Trophoblast cell (in vitro differentiated cells and primary cell): ENCODE measurements around the gene MPI.

Experiments used
- DNase-seq, 2 donors: peaks; one replicate each; pipeline ENCODE4 v3.0.0-alpha.2; 2016
- H2AFZ ChIP-seq: 2 replicates; pipeline ENCODE4 v1.6.1; 2013; ENCODE audit warnings: low read length, moderate library complexity, mild to moderate bottlenecking; ENCODE audit not compliant: insufficient read depth, poor library complexity
- H2AK5ac ChIP-seq: 2 replicates; pipeline ENCODE4 v1.6.1; 2013; ENCODE audit warnings: mild to moderate bottlenecking, low read length
- H2BK120ac ChIP-seq: 2 replicates; pipeline ENCODE4 v1.6.1; 2013; ENCODE audit warnings: low read length, mild to moderate bottlenecking, moderate library complexity; ENCODE audit not compliant: insufficient read depth, poor library complexity
- H2BK12ac ChIP-seq: 2 replicates; pipeline ENCODE4 v1.6.1; 2013; ENCODE audit warnings: mild to moderate bottlenecking, low read length, moderate library complexity
- H2BK5ac ChIP-seq: 2 replicates; pipeline ENCODE4 v1.6.1; 2013; ENCODE audit warnings: low read length, low read depth, moderate library complexity, mild to moderate bottlenecking; ENCODE audit not compliant: poor library complexity
- H3K14ac ChIP-seq: 2 replicates; pipeline ENCODE4 v1.6.1; 2013; ENCODE audit warnings: mild to moderate bottlenecking, low read length
- H3K18ac ChIP-seq: 2 replicates; pipeline ENCODE4 v1.6.1; 2013; ENCODE audit warnings: mild to moderate bottlenecking, low read length
- H3K23ac ChIP-seq: 2 replicates; pipeline ENCODE4 v1.6.1; 2013; ENCODE audit warnings: low read length
- H3K27ac ChIP-seq: 2 replicates; pipeline ENCODE4 v1.5.1; 2013; ENCODE audit warnings: low read depth, mild to moderate bottlenecking, inconsistent platforms, low read length, moderate library complexity
- H3K27me3 ChIP-seq: 2 replicates; pipeline ENCODE4 v1.6.1; 2013; ENCODE audit warnings: inconsistent platforms, mild to moderate bottlenecking, low read length, moderate library complexity; ENCODE audit not compliant: insufficient read depth
- H3K36me3 ChIP-seq, 2 experiments: 1 replicate in 1 of 2; 2 replicates in 1 of 2; pipeline ENCODE4 v1.6.1; 2013; ENCODE audit warnings: low read length in 2 of 2, mild to moderate bottlenecking in 2 of 2, moderate library complexity in 1 of 2; ENCODE audit not compliant: insufficient read depth in 2 of 2, control insufficient read depth in 1 of 2
- H3K4ac ChIP-seq: 2 replicates; pipeline ENCODE4 v1.6.1; 2013; ENCODE audit warnings: low read depth, mild to moderate bottlenecking, low read length, moderate library complexity
- H3K4me1 ChIP-seq, 2 experiments: 1 replicate in 1 of 2; 2 replicates in 1 of 2; pipeline ENCODE4 v1.6.1; 2013; ENCODE audit warnings: low read length in 2 of 2, mild to moderate bottlenecking in 2 of 2, moderate library complexity in 1 of 2; ENCODE audit not compliant: insufficient read depth in 2 of 2, control insufficient read depth in 1 of 2
- H3K4me2 ChIP-seq: 2 replicates; pipeline ENCODE4 v1.6.1; 2013; ENCODE audit warnings: inconsistent platforms, mild to moderate bottlenecking, low read length, moderate library complexity
- H3K4me3 ChIP-seq: 2 replicates; pipeline ENCODE4 v1.5.1; 2013; ENCODE audit warnings: mild to moderate bottlenecking, low read depth, low read length, inconsistent platforms
- H3K79me1 ChIP-seq: one replicate; pipeline ENCODE4 v1.6.1; 2013; ENCODE audit warnings: low read length
- H3K79me2 ChIP-seq: 2 replicates; pipeline ENCODE4 v1.6.1; 2013; ENCODE audit warnings: low read length, mild to moderate bottlenecking; ENCODE audit not compliant: control insufficient read depth, insufficient read depth, poor library complexity
- H3K9ac ChIP-seq: 2 replicates; pipeline ENCODE4 v1.6.1; 2013; ENCODE audit warnings: mild to moderate bottlenecking, low read length
- H3K9me3 ChIP-seq: 2 replicates; pipeline ENCODE4 v1.6.1; 2013; ENCODE audit warnings: low read depth, mild to moderate bottlenecking, control low read depth, inconsistent platforms, low read length; ENCODE audit not compliant: insufficient read depth
- H4K12ac ChIP-seq: 2 replicates; pipeline ENCODE4 v1.6.1; 2013; ENCODE audit warnings: low read depth, mild to moderate bottlenecking, low read length, moderate library complexity
- H4K8ac ChIP-seq: 2 replicates; pipeline ENCODE4 v1.6.1; 2013; ENCODE audit warnings: low read depth, mild to moderate bottlenecking, low read length, moderate library complexity
- H4K91ac ChIP-seq: one replicate; pipeline ENCODE4 v1.6.1; 2013; ENCODE audit warnings: low read depth, mild to moderate bottlenecking, low read length, moderate library complexity
- WGBS: extraction: QIAGEN DNeasy Blood & Tissue Kit; methylation state at CpG from one replicate; pipeline ENCODE4 v1.1.7; 2013; ENCODE audit warnings: missing lambda C conversion rate; ENCODE audit not compliant: insufficient read length, insufficient coverage; ENCODE audit errors: extremely low coverage; 5-methylcytosine and 5-hydroxymethylcytosine counted together

MPI gene

GRCh38 chr15:74857082-74857655 lies 32.7 kb upstream of the MPI start:
- Histone ChIP-seq H4K8ac (no peak overlapping the region), H3K27ac (no peak overlapping the region), H2BK12ac (no peak overlapping the region), H2AK5ac (no peak overlapping the region), H3K27me3 (no peaks in the 10 kb centered on the region), H3K4me2 (no peak overlapping the region), H3K9me3 (no peaks in the 10 kb centered on the region), H3K36me3 (peaks cover 20 to 22% of the 10 kb centered on the region in 2 experiments), H3K4me1 (peaks cover 14 to 15% of the 10 kb centered on the region in 2 experiments), H2BK120ac (no peak overlapping the region), H4K12ac (no peak overlapping the region), H3K9ac (no peak overlapping the region), H3K18ac (no peak overlapping the region), H3K4me3 (no peak overlapping the region), H3K23ac (no peak overlapping the region), H3K79me1 (no peaks in the 10 kb centered on the region), H2BK5ac (no peak overlapping the region), H3K79me2 (peaks cover 5% of the 10 kb centered on the region), H3K4ac (no peak overlapping the region), H2AFZ (no peak overlapping the region), H4K91ac (no peak overlapping the region), H3K14ac (no peak overlapping the region)
- DNase-seq = peak; percentile 76 to 82
- no CpG with 5 or more reads among the region's 5 CpGs for WGBS

- peaks cover 5% of the 10 kb centered on the region for H3K79me2 ChIP-seq
- H4K91ac ChIP-seq = peak overlapping the region; percentile 33
Observed at GRCh38 chr15:74857671-74858368, 32.0 kb upstream of the MPI start.

DNA sequence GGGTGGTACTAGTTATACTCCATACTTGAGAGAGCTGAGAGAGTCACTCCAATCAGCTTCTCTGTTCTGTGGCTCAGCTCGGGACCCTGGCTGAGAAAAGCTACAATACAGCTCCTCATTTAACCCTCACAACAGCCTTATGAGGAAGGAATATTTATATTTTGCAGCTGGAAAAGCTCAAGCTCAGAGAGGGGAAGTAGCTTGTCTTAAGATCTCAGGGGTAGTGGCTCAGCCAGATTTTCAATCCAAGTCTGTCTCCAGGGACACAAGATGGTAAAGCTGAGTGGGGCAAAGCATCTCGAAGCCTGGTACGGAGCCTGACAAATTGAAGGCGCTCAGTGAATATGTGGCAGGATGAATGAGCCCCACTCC lies 31.5 kb upstream of the MPI start:
- Histone ChIP-seq H2BK12ac (no peak overlapping the region), H3K9me3 (no peaks in the 10 kb centered on the region), H3K79me2 (peaks cover 5% of the 10 kb centered on the region), H3K23ac (no peak overlapping the region), H3K27ac (no peak overlapping the region), H2BK5ac (no peak overlapping the region), H2AFZ (no peak overlapping the region), H2BK120ac (no peak overlapping the region), H3K27me3 (no peaks in the 10 kb centered on the region), H3K36me3 (peaks cover 11% of the 10 kb centered on the region in 2 experiments), H3K18ac (no peak overlapping the region), H4K91ac (no peak overlapping the region), H3K4ac (no peak overlapping the region), H4K12ac (no peak overlapping the region), H3K14ac (no peak overlapping the region), H3K79me1 (no peaks in the 10 kb centered on the region), H3K4me3 (no peak overlapping the region), H4K8ac (no peak overlapping the region), H3K4me1 (peaks cover 14% of the 10 kb centered on the region in 2 experiments), H3K9ac (no peak overlapping the region), H2AK5ac (no peak overlapping the region), H3K4me2 (no peak overlapping the region)
- no peak for DNase-seq
- WGBS = no CpG with 5 or more reads among the region's 4 CpGs

More at GRCh38 chr15:74857671-74858368, 32.0 kb upstream of the MPI start:
- Histone ChIP-seq H3K4me3 (no peak overlapping the region), H3K4ac (no peak overlapping the region), H4K8ac (no peak overlapping the region), H2BK12ac (no peak overlapping the region), H3K79me1 (no peaks in the 10 kb centered on the region), H3K27ac (no peak overlapping the region), H3K9ac (no peak overlapping the region), H3K4me2 (no peak overlapping the region), H3K36me3 (peaks cover 16% of the 10 kb centered on the region in 2 experiments), H4K12ac (no peak overlapping the region), H3K9me3 (no peaks in the 10 kb centered on the region), H2AFZ (no peak overlapping the region), H2AK5ac (no peak overlapping the region), H2BK120ac (no peak overlapping the region), H3K18ac (peak overlapping the region; percentile 51), H3K23ac (no peak overlapping the region), H3K4me1 (peaks cover 14% of the 10 kb centered on the region in 2 experiments), H3K27me3 (no peaks in the 10 kb centered on the region), H2BK5ac (no peak overlapping the region), H3K14ac (peak overlapping the region; percentile 37)
- WGBS = no CpG with 5 or more reads among the region's 9 CpGs
- no peak for DNase-seq

- Histone ChIP-seq H3K4me2 (no peak overlapping the region), H2AFZ (no peak overlapping the region), H2BK5ac (no peak overlapping the region), H3K4me3 (no peak overlapping the region), H3K23ac (no peak overlapping the region), H2BK12ac (no peak overlapping the region), H3K27me3 (no peaks in the 10 kb centered on the region), H3K4ac (no peak overlapping the region), H3K18ac (no peak overlapping the region), H4K12ac (no peak overlapping the region), H4K8ac (no peak overlapping the region), H4K91ac (no peak overlapping the region), H2BK120ac (no peak overlapping the region), H3K9ac (no peak overlapping the region), H3K4me1 (peaks cover 14 to 22% of the 10 kb centered on the region in 2 experiments), H3K79me1 (peaks cover 2% of the 10 kb centered on the region), H3K9me3 (peaks cover 2% of the 10 kb centered on the region), H3K36me3 (peaks cover 2 to 4% of the 10 kb centered on the region in 2 experiments), H2AK5ac (no peak overlapping the region), H3K14ac (no peak overlapping the region), H3K79me2 (peaks cover 3% of the 10 kb centered on the region), H3K27ac (no peak overlapping the region)
- no peak for DNase-seq
- WGBS = no CpG with 5 or more reads among the region's 11 CpGs
Observed at GRCh38 chr15:74863239-74864056, 26.4 kb upstream of the MPI start.
